ENCODE results near the gene POLR1E. TPM values are rescaled to one million over a fixed set of nuclear protein-coding genes. Genes with fewer than 3 reads are reported as not detected.

The POLR1E gene
- total RNA-seq, 2 donors from 2014 or later: 15.0 to 29.7 TPM

DNA sequence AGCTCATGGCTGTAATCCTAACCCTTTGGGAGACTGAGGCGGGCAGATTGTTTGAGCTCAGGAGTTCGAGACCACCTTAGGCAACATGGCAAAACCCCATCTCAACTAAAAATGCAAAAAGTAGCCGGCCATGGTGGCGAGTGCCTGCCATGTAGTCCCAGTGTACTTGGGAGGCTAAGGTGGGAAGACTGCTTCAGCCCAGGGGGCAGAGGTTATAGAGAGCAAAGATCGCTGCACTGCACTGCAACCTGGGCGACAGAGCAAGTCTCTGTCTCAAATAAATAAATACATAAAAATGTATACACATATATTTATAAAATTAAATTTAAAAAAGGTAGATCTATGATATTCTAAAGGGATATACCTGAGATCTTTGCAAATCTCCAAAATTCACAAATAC, 39.9 kb upstream of the POLR1E start:
- no peak for DNase-seq (ENCODE audit: low spot score)
- H3K36me3 ChIP-seq: peaks cover 17% of the 10 kb centered on the region
- no peak for ATAC-seq (ENCODE audit: insufficient number of reproducible peaks, low FRiP score, low read depth)

DNA sequence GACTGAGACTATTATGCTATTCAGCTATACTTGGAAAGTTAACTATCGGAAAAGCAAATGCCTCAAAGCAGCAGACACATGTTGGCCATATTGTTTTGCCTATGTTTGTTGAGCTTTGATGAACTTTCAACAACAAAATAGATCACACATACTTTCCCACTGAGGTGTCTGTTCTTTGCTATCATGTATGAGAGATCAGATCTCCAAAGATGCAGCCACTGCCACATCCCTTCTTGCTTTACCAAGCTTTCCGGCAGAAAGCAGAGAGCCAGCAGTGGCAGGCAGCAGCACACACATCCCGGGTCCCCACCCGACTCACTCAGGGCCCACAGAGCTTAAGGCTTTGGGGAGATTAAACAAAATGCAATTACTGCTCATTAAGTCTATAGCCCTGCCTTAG, 39.3 kb upstream of the POLR1E start:
- ATAC-seq (ENCODE audit: insufficient number of reproducible peaks, low FRiP score, low read depth) (no peak), DNase-seq (ENCODE audit: low spot score) (no peak)
- TF ChIP-seq, protein P1, sequence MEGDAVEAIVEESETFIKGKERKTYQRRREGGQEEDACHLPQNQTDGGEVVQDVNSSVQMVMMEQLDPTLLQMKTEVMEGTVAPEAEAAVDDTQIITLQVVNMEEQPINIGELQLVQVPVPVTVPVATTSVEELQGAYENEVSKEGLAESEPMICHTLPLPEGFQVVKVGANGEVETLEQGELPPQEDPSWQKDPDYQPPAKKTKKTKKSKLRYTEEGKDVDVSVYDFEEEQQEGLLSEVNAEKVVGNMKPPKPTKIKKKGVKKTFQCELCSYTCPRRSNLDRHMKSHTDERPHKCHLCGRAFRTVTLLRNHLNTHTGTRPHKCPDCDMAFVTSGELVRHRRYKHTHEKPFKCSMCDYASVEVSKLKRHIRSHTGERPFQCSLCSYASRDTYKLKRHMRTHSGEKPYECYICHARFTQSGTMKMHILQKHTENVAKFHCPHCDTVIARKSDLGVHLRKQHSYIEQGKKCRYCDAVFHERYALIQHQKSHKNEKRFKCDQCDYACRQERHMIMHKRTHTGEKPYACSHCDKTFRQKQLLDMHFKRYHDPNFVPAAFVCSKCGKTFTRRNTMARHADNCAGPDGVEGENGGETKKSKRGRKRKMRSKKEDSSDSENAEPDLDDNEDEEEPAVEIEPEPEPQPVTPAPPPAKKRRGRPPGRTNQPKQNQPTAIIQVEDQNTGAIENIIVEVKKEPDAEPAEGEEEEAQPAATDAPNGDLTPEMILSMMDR (IDR thresholded peaks at IDR 0.05): no peak
- Histone ChIP-seq H3K4me1 (ENCODE audit: control insufficient read depth in 1 of 2, low read depth in 2 of 2) (peaks cover 0 to 3% of the 10 kb centered on the region in 2 donors), H3K36me3 (peaks cover 11% of the 10 kb centered on the region), H3K27ac (no peak overlapping the region), H3K9me3 (no peaks in the 10 kb centered on the region), H3K4me3 (no peak overlapping the region), H3K27me3 (replicated peaks; ENCODE audit: insufficient read depth) (no peaks in the 10 kb centered on the region)

More for the DNA sequence above, 39.9 kb upstream of the POLR1E start:
- no peaks in the 10 kb centered on the region for H3K27me3 ChIP-seq (replicated peaks; ENCODE audit: insufficient read depth)
- no peaks in the 10 kb centered on the region for H3K9me3 ChIP-seq
- no peak overlapping the region for H3K4me3 ChIP-seq
- peaks cover 0 to 3% of the 10 kb centered on the region in 2 donors for H3K4me1 ChIP-seq (ENCODE audit: control insufficient read depth in 1 of 2, low read depth in 2 of 2)
- TF ChIP-seq, protein P1 (IDR thresholded peaks at IDR 0.05): no peak
- no peak overlapping the region for H3K27ac ChIP-seq

DNA sequence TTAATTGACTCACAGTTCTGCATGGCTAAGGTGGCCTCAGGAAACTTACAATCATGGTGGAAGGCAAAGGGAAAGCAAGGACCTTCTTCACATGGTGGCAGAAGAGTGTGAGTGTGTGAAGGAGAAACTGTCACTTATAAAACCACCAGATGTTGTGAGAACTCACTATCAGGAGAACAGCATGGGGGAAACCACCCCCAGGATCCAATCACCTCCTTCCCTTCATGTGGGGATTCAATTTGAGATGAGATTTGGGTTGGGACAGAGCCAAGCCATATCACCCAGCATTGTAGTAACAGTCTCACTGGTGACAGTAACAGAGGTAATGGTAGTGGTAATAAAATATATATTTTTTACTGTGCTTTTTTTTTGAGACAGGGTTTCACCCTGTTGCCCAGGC, 38.6 kb upstream of the POLR1E start:
- ATAC-seq (ENCODE audit: insufficient number of reproducible peaks, low FRiP score, low read depth): no peak
- H3K4me1 ChIP-seq (ENCODE audit: control insufficient read depth in 1 of 2, low read depth in 2 of 2): peaks cover 0 to 3% of the 10 kb centered on the region in 2 donors

DNA sequence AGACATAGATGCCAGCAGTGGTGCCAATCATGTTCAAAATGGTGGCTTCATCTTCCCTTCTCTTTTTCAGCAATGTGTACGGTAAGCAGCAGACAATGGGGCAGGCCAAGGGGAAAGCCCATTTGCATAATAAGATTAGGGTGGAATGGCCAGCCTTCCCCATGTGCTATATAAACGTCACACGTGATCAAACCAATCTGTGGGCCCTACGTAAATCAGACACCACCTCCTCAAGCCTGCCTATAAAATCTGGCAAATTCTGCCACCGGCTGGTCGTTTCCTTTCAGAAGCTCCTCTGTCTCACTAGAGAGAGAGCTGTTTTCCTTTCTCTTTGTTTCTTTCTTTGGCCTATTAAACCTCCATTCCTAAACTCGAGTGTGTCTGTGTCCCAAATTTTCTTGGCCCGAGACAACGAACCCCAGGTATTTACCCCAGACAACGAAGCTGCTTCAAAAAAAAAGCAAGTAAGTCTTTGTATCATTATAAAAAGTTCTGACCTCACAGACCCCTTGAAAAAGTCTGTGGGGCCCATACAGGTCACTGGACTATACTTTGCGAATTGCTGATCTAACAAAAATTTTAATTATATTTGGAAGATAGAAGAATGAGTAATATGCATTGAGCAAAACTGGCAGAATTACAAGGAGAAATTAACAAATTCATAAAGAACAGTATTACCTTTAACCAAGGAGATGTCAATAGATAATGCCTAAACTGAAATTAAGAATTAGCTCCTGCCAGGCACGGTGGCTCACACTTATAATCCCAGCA, 35.7 kb upstream of the POLR1E start:
- DNase-seq (ENCODE audit: low spot score): no peak
- Histone ChIP-seq H3K27me3 (replicated peaks; ENCODE audit: insufficient read depth) (no peaks in the 10 kb centered on the region), H3K9me3 (no peaks in the 10 kb centered on the region), H3K4me1 (ENCODE audit: control insufficient read depth in 1 of 2, low read depth in 2 of 2) (peaks cover 3 to 12% of the 10 kb centered on the region in 2 donors), H3K27ac (no peak overlapping the region), H3K4me3 (no peak overlapping the region), H3K36me3 (no peaks in the 10 kb centered on the region)
- TF ChIP-seq, protein P1 (IDR thresholded peaks at IDR 0.05): no peak
- ATAC-seq (ENCODE audit: insufficient number of reproducible peaks, low FRiP score, low read depth): no peak

More for the DNA sequence above, 38.6 kb upstream of the POLR1E start:
- H3K4me3 ChIP-seq: no peak overlapping the region
- no peaks in the 10 kb centered on the region for H3K27me3 ChIP-seq (replicated peaks; ENCODE audit: insufficient read depth)
- no peak overlapping the region for H3K27ac ChIP-seq
- no peaks in the 10 kb centered on the region for H3K9me3 ChIP-seq
- H3K36me3 ChIP-seq: peaks cover 4% of the 10 kb centered on the region
- DNase-seq (ENCODE audit: low spot score): no peak
- TF ChIP-seq, protein P1 (IDR thresholded peaks at IDR 0.05): no peak

DNA sequence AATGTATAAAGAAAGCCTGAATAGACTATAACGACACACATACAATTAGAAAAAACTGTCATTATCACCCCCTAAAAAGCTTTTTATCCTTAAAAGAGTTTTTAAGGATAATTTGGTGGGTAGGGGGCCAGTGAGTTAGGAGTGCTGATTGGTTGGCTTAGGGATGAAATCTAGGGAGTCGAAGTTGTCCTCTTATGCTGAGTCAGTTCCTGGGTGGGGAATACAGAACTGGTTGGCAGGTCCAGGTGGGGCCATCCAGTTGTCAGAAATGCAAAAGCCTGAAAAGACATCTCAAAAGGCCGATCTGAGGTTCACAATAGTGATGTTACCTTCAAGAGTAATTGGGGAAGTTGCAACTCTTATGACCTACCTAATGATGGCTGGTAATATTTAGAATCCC, 34.1 kb upstream of the POLR1E start:
- Histone ChIP-seq H3K9me3 (no peaks in the 10 kb centered on the region), H3K27me3 (replicated peaks; ENCODE audit: insufficient read depth) (no peaks in the 10 kb centered on the region), H3K27ac (no peak overlapping the region), H3K4me3 (no peak overlapping the region), H3K36me3 (peaks cover 3% of the 10 kb centered on the region), H3K4me1 (ENCODE audit: control insufficient read depth in 1 of 2, low read depth in 2 of 2) (peaks cover 1 to 19% of the 10 kb centered on the region in 2 donors)
- no peak for DNase-seq (ENCODE audit: low spot score)
- TF ChIP-seq, protein P1 (IDR thresholded peaks at IDR 0.05): no peak
- no peak for ATAC-seq (ENCODE audit: insufficient number of reproducible peaks, low FRiP score, low read depth)
